ENCODE data around the gene DCUN1D4. TPM values are rescaled to one million over a fixed set of nuclear protein-coding genes. Genes with fewer than 3 reads are reported as not detected.

Gene DCUN1D4
- polyA plus RNA-seq, 1 of the 3 experiments (the other 2 are of a cell fraction), result 42.9 TPM

GRCh38 chr4:51932261-51932660 is 89.3 kb downstream of the DCUN1D4 start:
- H3K9ac ChIP-seq, result no peak overlapping the region
- no peak overlapping the region for H2AFZ ChIP-seq (ENCODE audit: low read depth)
- H3K36me3 ChIP-seq (replicated peaks in 1 of 2; ENCODE audit: control insufficient read depth in 1 of 2, insufficient read depth in 2 of 2, low read length in 1 of 2), result no peaks in the 10 kb centered on the region
- no peak for DNase-seq
- H3F3A ChIP-seq (replicated peaks; ENCODE audit: insufficient read depth), result no peaks in the 10 kb centered on the region
- ChIA-PET POLR2A (no interaction called here), CTCF (no interaction called here)
- WGBS (ENCODE audit: low lambda C conversion rate), result 36% methylated on average over 2 of the region's 2 CpGs
- H4K20me1 ChIP-seq (ENCODE audit: insufficient read depth), result no peaks in the 10 kb centered on the region
- no peak overlapping the region for H3K27ac ChIP-seq (ENCODE audit: low read depth in 2 of 2, low read length in 1 of 2)
- no peaks in the 10 kb centered on the region for H3K4me1 ChIP-seq (ENCODE audit: control insufficient read depth in 1 of 2, insufficient read depth in 2 of 2, low read depth in 1 of 2, low read length in 1 of 2)
- TF ChIP-seq CTCF (IDR thresholded peaks at IDR 0.05), result no peak
- TF ChIP-seq EZH2phosphoT487 (IDR thresholded peaks at IDR 0.05; ENCODE audit: borderline replicate concordance, low read depth), result no peak
- TF ChIP-seq YY1 (IDR thresholded peaks at IDR 0.05; ENCODE audit: low read depth), result no peak
- no peak for TF ChIP-seq USF2 (IDR thresholded peaks at IDR 0.05; ENCODE audit: borderline replicate concordance, low read depth, low read length)
- TF ChIP-seq GATA2 (CRISPR knock-in tag; IDR thresholded peaks at IDR 0.05), result no peak
- no peak for TF ChIP-seq RAD21 (IDR thresholded peaks at IDR 0.05; ENCODE audit: low read length)
- TF ChIP-seq, protein P1, sequence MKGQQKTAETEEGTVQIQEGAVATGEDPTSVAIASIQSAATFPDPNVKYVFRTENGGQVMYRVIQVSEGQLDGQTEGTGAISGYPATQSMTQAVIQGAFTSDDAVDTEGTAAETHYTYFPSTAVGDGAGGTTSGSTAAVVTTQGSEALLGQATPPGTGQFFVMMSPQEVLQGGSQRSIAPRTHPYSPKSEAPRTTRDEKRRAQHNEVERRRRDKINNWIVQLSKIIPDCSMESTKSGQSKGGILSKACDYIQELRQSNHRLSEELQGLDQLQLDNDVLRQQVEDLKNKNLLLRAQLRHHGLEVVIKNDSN (IDR thresholded peaks at IDR 0.05; ENCODE audit: borderline replicate concordance, low read depth), result no peak
- no peak for TF ChIP-seq ELF1 (IDR thresholded peaks at IDR 0.05)
- no peak for TF ChIP-seq CHD2 (IDR thresholded peaks at IDR 0.05; ENCODE audit: low read length, partially characterized antibody)
- TF ChIP-seq NRF1 (IDR thresholded peaks at IDR 0.05; ENCODE audit: low read depth, low read length), result no peak
- TF ChIP-seq RCOR1 (IDR thresholded peaks at IDR 0.05; ENCODE audit: low read length), result no peak
- TF ChIP-seq POLR2AphosphoS5 (IDR thresholded peaks at IDR 0.05; ENCODE audit: low read depth, low read length), result no peak
- TF ChIP-seq RFX5 (IDR thresholded peaks at IDR 0.05; ENCODE audit: low read length), result no peak
- TF ChIP-seq TEAD4 (IDR thresholded peaks at IDR 0.05; ENCODE audit: borderline replicate concordance, insufficient read depth), result no peak
- no peak for TF ChIP-seq REST (IDR thresholded peaks at IDR 0.05; ENCODE audit: low read depth, low read length)
- H3K9me2 ChIP-seq, result no peaks in the 10 kb centered on the region
- no peak overlapping the region for H3K4me3 ChIP-seq (ENCODE audit: low read depth in 2 of 2, low read length in 1 of 2)
- no peaks in the 10 kb centered on the region; the same call in 1 of the 2 replicates for H3K27me3 ChIP-seq (ENCODE audit: insufficient read depth)
- H3K9me3 ChIP-seq, result no peaks in the 10 kb centered on the region
- no peaks in the 10 kb centered on the region for H3K79me2 ChIP-seq (ENCODE audit: insufficient read depth)
- H3K4me2 ChIP-seq, result no peak overlapping the region
